Measurements from ENCODE around the gene CAMSAP1. TPM values are rescaled to one million over a fixed set of nuclear protein-coding genes. Genes with fewer than 3 reads are reported as not detected.

The CAMSAP1 gene
- total RNA-seq, 2 donors from 2014 or later: 37.8 to 46.2 TPM

- Mint-ChIP-seq H3K9me3 (peaks cover 7% of the 10 kb centered on the region), H3K27me3 (no peaks in the 10 kb centered on the region), H3K36me3 (ENCODE audit: low read depth) (peaks cover 82% of the 10 kb centered on the region), H3K27ac (no peak overlapping the region), H3K4me3 (no peak overlapping the region), H3K4me1 (peaks cover 25% of the 10 kb centered on the region)
- ATAC-seq (replicated peaks): no peak
Observed at GRCh38 chr9:135847833-135848232, 59.5 kb downstream of the CAMSAP1 start.

GRCh38 chr9:135840539-135840938 is 66.8 kb downstream of the CAMSAP1 start:
- Mint-ChIP-seq H3K27me3 (no peaks in the 10 kb centered on the region), H3K9me3 (peaks cover 7% of the 10 kb centered on the region), H3K4me3 (no peak overlapping the region), H3K27ac (no peak overlapping the region), H3K36me3 (ENCODE audit: low read depth) (peaks cover 27% of the 10 kb centered on the region), H3K4me1 (peaks cover 19% of the 10 kb centered on the region)
- peak; percentile 26 for ATAC-seq (replicated peaks)

DNA sequence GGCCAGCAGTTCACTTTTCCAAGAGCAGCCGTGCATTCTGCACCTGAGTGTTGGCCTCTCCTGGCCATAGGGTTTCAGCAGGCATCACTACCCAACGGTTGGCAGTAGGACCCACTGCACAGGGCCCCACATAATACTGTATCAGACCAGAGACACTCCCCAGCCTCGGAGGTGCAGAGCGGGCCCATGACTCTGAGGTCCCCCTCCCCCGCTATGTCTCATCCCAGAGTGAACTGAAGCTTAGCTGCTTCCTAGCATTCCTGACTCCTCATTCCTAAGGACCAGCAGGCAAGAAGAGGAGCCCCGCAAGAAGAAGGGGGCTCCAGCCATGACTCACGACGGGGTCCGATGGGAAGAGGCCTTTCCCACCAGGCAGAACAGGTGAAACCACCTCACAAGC is 67.2 kb downstream of the CAMSAP1 start:
- H3K27me3 Mint-ChIP-seq: no peaks in the 10 kb centered on the region
- no peak for ATAC-seq (replicated peaks)
- H3K27ac Mint-ChIP-seq: no peak overlapping the region
- no peak overlapping the region for H3K4me3 Mint-ChIP-seq
- H3K9me3 Mint-ChIP-seq: peaks cover 7% of the 10 kb centered on the region
- H3K4me1 Mint-ChIP-seq: peaks cover 19% of the 10 kb centered on the region
- peaks cover 22% of the 10 kb centered on the region for H3K36me3 Mint-ChIP-seq (ENCODE audit: low read depth)

GRCh38 chr9:135839516-135839915 is 67.8 kb downstream of the CAMSAP1 start:
- Mint-ChIP-seq H3K27ac (no peak overlapping the region), H3K36me3 (ENCODE audit: low read depth) (peaks cover 16% of the 10 kb centered on the region), H3K9me3 (peaks cover 7% of the 10 kb centered on the region), H3K27me3 (no peaks in the 10 kb centered on the region), H3K4me3 (no peak overlapping the region), H3K4me1 (peaks cover 19% of the 10 kb centered on the region)
- ATAC-seq (replicated peaks): no peak

- H3K36me3 Mint-ChIP-seq (ENCODE audit: low read depth): peaks cover 6% of the 10 kb centered on the region
- no peaks in the 10 kb centered on the region for H3K9me3 Mint-ChIP-seq
- ATAC-seq (replicated peaks): no peak
- no peak overlapping the region for H3K27ac Mint-ChIP-seq
- H3K4me3 Mint-ChIP-seq: no peak overlapping the region
- no peaks in the 10 kb centered on the region for H3K27me3 Mint-ChIP-seq
- peaks cover 4% of the 10 kb centered on the region for H3K4me1 Mint-ChIP-seq
Observed at GRCh38 chr9:135835131-135835530, 72.2 kb downstream of the CAMSAP1 start.

GRCh38 chr9:135833864-135834263 is 73.5 kb downstream of the CAMSAP1 start:
- no peak for ATAC-seq (replicated peaks)

GRCh38 chr9:135830496-135830895 is 76.8 kb downstream of the CAMSAP1 start:
- H3K27ac Mint-ChIP-seq: no peak overlapping the region
- peaks cover 52% of the 10 kb centered on the region for H3K36me3 Mint-ChIP-seq (ENCODE audit: low read depth)
- ATAC-seq (replicated peaks): no peak
- no peaks in the 10 kb centered on the region for H3K9me3 Mint-ChIP-seq
- H3K27me3 Mint-ChIP-seq: no peaks in the 10 kb centered on the region
- H3K4me3 Mint-ChIP-seq: no peak overlapping the region
- H3K4me1 Mint-ChIP-seq: peaks cover 11% of the 10 kb centered on the region

More at GRCh38 chr9:135833864-135834263, 73.5 kb downstream of the CAMSAP1 start:
- peaks cover 4% of the 10 kb centered on the region for H3K4me1 Mint-ChIP-seq
- no peak overlapping the region for H3K4me3 Mint-ChIP-seq
- peaks cover 19% of the 10 kb centered on the region for H3K36me3 Mint-ChIP-seq (ENCODE audit: low read depth)
- no peaks in the 10 kb centered on the region for H3K27me3 Mint-ChIP-seq
- H3K9me3 Mint-ChIP-seq: no peaks in the 10 kb centered on the region
- H3K27ac Mint-ChIP-seq: no peak overlapping the region

- Mint-ChIP-seq H3K27ac (peak overlapping the region; percentile 29), H3K9me3 (no peaks in the 10 kb centered on the region), H3K4me1 (peaks cover 17% of the 10 kb centered on the region), H3K36me3 (ENCODE audit: low read depth) (peaks cover 71% of the 10 kb centered on the region), H3K27me3 (no peaks in the 10 kb centered on the region), H3K4me3 (no peak overlapping the region)
- ATAC-seq (replicated peaks): peak; percentile 16
Observed at GRCh38 chr9:135828656-135829055, 78.7 kb downstream of the CAMSAP1 start.

DNA sequence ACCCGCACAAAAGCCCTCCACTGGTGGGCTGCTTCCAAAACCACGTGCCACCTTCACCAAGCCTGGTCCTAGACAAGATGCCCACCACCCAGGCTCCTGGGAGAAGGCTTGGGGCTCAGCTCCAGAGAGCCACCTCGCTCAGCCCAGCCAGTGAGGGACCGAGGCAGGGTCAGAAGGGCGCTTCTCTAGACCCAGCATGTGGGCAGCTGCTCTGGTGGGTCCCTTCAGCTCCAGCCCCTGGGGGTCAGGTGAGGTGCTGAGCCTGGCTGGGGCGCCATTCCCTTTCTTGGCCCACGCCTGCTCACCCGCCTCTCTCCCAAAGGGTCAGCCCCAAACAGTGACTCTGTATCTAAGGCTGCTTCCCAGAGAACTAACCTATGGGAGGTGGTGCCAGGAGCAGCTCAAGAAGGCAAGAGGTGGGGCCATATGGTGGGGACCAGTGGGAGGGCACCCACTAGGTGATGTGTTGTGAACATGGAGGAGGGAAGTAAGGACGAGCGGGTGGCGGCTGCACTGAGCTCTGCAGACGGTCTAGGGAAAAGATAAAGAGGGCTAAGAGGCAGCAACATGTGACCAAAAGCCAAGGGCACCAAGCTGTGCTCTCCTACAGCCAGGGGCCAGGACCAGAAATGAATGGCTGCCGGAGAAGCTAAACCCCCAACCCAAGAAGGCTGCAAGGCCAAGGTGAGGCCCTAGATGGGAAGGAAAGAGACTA is 79.3 kb downstream of the CAMSAP1 start:
- no peak overlapping the region for H3K4me3 Mint-ChIP-seq
- H3K36me3 Mint-ChIP-seq (ENCODE audit: low read depth): peaks cover 77% of the 10 kb centered on the region
- H3K4me1 Mint-ChIP-seq: peaks cover 17% of the 10 kb centered on the region
- H3K27me3 Mint-ChIP-seq: no peaks in the 10 kb centered on the region
- no peak for ATAC-seq (replicated peaks)
- no peaks in the 10 kb centered on the region for H3K9me3 Mint-ChIP-seq
- peak overlapping the region; percentile 29 for H3K27ac Mint-ChIP-seq

GRCh38 chr9:135827301-135827700 is 80.0 kb downstream of the CAMSAP1 start:
- Mint-ChIP-seq H3K9me3 (no peaks in the 10 kb centered on the region), H3K27me3 (no peaks in the 10 kb centered on the region), H3K36me3 (ENCODE audit: low read depth) (peaks cover 84% of the 10 kb centered on the region)

DNA sequence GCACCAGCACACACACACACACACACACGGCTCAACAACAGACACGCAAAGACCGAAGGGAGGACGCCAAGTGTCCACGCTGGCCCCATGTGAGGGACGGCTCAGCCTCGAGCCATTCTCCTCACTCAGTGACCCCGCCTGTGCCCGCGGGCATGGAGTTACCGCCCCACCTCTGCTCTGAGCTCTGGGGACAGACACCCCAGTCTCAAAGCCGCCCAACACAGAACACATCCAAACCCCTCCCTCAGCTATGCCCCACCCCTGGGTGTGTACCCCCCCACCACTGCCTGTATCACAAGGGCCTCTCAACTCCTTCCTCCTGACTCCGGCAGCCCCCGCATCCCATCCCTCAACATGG is 81.2 kb downstream of the CAMSAP1 start:
- no peak for ATAC-seq (replicated peaks)
- H3K36me3 Mint-ChIP-seq (ENCODE audit: low read depth): peaks cover 96% of the 10 kb centered on the region
- H3K27ac Mint-ChIP-seq: no peak overlapping the region
- peaks cover 17% of the 10 kb centered on the region for H3K4me1 Mint-ChIP-seq
- H3K9me3 Mint-ChIP-seq: no peaks in the 10 kb centered on the region
- H3K27me3 Mint-ChIP-seq: no peaks in the 10 kb centered on the region
- no peak overlapping the region for H3K4me3 Mint-ChIP-seq

More at GRCh38 chr9:135827301-135827700, 80.0 kb downstream of the CAMSAP1 start:
- peak overlapping the region; percentile 29 for H3K27ac Mint-ChIP-seq
- peaks cover 17% of the 10 kb centered on the region for H3K4me1 Mint-ChIP-seq
- ATAC-seq (replicated peaks): no peak
- H3K4me3 Mint-ChIP-seq: no peak overlapping the region

DNA sequence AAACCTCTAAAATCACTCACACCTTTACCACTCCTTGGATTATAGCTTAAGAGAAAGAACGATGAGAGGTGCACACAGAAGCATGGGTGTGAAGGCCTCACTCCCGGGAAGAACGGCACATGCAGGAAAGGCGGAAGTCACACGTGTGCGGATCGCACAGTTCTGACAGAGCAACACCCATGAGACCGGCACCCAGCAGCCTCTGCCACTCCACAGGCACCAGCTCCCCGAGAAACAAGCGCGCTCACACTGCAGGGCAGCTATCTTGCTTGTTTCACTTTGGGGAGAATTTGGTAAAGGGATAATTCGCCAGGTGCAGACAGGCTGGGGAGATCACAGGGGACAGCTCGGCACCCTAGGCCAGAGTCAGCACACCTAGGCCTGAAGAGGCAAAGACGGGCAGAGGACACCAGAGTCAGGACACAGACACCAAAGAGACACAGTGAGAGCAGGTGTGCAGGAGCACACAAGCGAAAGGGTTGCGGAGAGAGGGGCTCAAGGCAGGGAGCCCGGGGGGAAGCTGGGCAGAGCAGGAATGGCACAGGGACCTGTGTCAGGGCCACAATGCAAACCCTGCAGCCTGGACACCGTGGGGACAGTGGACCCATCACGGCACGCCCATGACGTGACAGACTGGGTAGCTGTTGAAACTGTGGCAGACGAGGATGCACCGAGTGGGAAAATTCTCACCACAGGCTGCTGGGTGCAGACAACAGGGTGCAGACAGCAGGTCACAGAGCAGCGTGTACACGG is 81.7 kb downstream of the CAMSAP1 start:
- Mint-ChIP-seq H3K36me3 (ENCODE audit: low read depth) (peaks cover 100% of the 10 kb centered on the region), H3K9me3 (no peaks in the 10 kb centered on the region), H3K27me3 (no peaks in the 10 kb centered on the region), H3K4me1 (peaks cover 16% of the 10 kb centered on the region), H3K27ac (no peak overlapping the region), H3K4me3 (no peak overlapping the region)
- ATAC-seq (replicated peaks): no peak

DNA sequence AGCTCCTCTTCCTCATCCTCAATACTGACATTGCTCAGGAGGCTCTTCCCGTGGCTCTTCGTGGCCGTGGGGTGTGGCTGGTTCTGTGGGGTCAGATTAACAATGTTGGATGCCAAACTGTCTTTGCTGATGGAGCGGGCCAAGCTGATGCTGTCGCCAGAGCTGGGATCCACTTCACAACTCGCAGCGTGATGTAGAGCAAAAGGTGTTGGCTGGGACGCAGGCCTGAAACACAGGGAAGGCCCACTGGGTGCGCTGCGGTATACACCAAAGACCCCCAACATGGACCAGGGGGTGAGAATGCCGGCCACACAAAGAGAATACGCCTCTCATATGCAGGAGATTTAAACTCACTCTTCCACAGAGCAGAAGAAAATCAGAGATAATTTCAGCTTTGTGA is 84.3 kb downstream of the CAMSAP1 start:
- Mint-ChIP-seq H3K9me3 (no peaks in the 10 kb centered on the region), H3K27me3 (no peaks in the 10 kb centered on the region), H3K36me3 (ENCODE audit: low read depth) (peaks cover 99% of the 10 kb centered on the region), H3K4me1 (peaks cover 7% of the 10 kb centered on the region), H3K27ac (peak overlapping the region; percentile 15), H3K4me3 (no peak overlapping the region)
- ATAC-seq (replicated peaks): no peak

- Mint-ChIP-seq H3K4me3 (no peak overlapping the region), H3K27ac (no peak overlapping the region), H3K27me3 (no peaks in the 10 kb centered on the region), H3K9me3 (no peaks in the 10 kb centered on the region), H3K36me3 (ENCODE audit: low read depth) (peaks cover 99% of the 10 kb centered on the region), H3K4me1 (peaks cover 7% of the 10 kb centered on the region)
- ATAC-seq (replicated peaks): no peak
Observed at GRCh38 chr9:135822374-135822755, 85.0 kb downstream of the CAMSAP1 start.

DNA sequence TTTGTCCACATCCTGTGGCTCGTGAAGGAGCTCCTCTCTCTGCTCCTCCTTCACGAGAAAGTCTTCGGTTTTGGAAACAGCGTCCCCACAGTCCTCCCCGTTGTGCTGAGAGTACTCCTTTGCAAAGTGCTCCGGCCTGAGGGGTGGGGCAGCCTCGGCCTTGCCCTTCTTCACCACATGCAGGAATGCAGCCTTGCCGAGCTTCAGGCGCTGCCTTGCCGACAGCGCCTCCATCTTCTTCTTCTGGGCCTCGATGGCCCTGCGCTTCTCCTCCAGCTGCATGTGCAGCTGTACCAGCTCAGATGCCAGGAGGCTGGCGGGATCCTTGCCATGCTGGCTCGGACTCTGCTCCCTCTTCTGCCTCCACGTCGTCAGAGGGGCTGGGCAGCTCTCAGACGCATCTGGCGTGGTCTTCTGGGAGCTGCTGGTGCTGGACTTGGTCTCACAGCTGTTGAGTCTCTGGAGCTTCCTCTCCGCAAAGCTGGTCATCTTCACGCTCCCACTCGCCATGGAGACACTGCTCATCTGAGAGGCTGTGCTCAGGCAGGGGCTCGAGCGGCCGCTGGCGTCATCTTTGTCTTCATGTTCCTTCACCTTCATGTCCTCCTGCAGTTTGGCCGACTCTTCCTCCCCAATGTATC is 85.5 kb downstream of the CAMSAP1 start:
- H3K27ac Mint-ChIP-seq: no peak overlapping the region
- no peaks in the 10 kb centered on the region for H3K27me3 Mint-ChIP-seq
- H3K4me1 Mint-ChIP-seq: peaks cover 7% of the 10 kb centered on the region
- H3K9me3 Mint-ChIP-seq: no peaks in the 10 kb centered on the region
- ATAC-seq (replicated peaks): no peak
- H3K4me3 Mint-ChIP-seq: no peak overlapping the region
- H3K36me3 Mint-ChIP-seq (ENCODE audit: low read depth): peaks cover 99% of the 10 kb centered on the region

Data from activated T-helper 17 cell treated with anti-CD3 and anti-CD28 coated beads, Interleukin-2, amount 50 U/mL, for 72 hours (primary cell).